ENCODE measurements around the gene TXNDC11.

The TXNDC11 gene

GRCh38 chr16:11674001-11674817, 68.4 kb downstream of the TXNDC11 start:
- DNase-seq: no peak

GRCh38 chr16:11673091-11674000, 69.3 kb downstream of the TXNDC11 start:
- no peak for DNase-seq

- no peak for DNase-seq
These were observed 70.2 kb downstream of the TXNDC11 start for GRCh38 chr16:11672206-11673090.

- no peak for DNase-seq
These were observed 71.0 kb downstream of the TXNDC11 start for GRCh38 chr16:11671676-11672075.

GRCh38 chr16:11671271-11671670, 71.4 kb downstream of the TXNDC11 start:
- DNase-seq: no peak

- DNase-seq: no peak
These were observed 72.2 kb downstream of the TXNDC11 start for GRCh38 chr16:11670171-11671131.

- DNase-seq: no peak
These were observed 73.1 kb downstream of the TXNDC11 start for GRCh38 chr16:11669380-11670146.

GRCh38 chr16:11668623-11669379, 73.9 kb downstream of the TXNDC11 start:
- DNase-seq: peak; percentile 29

- DNase-seq: peak; percentile 82
These were observed 74.6 kb downstream of the TXNDC11 start, which contains the start of gene SNN for GRCh38 chr16:11667824-11668622. TSS of gene SNN (plus strand) at chr16:11668455. CDS start at chr16:11676060, 7,605 bp downstream.

- DNase-seq: no peak
These were observed 75.3 kb downstream of the TXNDC11 start for GRCh38 chr16:11667221-11667823.

- DNase-seq: no peak
These were observed 76.3 kb downstream of the TXNDC11 start for GRCh38 chr16:11666103-11667055.

GRCh38 chr16:11665071-11665491, 77.6 kb downstream of the TXNDC11 start:
- DNase-seq: no peak

GRCh38 chr16:11662582-11662981, 80.1 kb downstream of the TXNDC11 start:
- DNase-seq: no peak

- no peak for DNase-seq
These were observed 82.1 kb downstream of the TXNDC11 start for GRCh38 chr16:11660565-11660964.

GRCh38 chr16:11658896-11659708, 83.6 kb downstream of the TXNDC11 start:
- no peak for DNase-seq

GRCh38 chr16:11657556-11657955, 85.1 kb downstream of the TXNDC11 start:
- no peak for DNase-seq

Measured in T-helper 9 cell (primary cell).